ENCODE results near the gene RXFP4.

DNA sequence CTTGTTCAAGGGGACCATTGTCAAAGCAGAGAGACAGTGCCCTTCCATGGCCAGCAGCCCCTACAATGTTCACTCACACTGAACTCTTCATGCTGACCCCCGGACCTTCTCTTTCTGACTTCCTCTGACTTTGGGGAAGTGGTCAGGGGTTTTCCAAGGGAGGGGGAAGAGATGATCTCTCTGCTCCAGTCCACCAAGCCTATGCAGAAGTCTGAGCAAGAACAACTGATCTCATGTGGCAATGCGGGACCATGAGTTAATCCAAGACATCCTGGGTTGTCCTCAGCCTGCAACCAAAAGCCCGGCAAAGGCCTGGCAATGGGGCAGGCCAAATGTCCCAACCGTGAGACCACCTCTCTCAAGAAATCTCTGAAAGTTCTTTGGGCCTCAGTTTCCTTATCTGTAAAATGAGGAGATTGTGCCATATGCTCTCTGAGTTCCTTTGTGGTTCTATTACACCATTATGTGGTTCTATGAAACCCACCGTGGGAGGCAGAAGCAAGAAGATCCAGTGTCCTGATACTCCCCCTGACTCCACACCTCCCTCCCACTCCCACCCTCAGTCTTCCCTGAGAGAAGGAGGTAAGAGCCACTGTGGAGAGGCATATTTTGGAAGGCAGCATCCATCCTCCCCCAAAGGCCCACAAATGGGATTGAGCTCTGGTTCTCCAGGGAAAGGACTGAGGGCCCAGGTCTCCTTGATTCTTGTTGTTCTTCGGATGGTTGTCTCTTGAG lies 48.7 kb downstream of the RXFP4 start:
- TF ChIP-seq, protein P1, sequence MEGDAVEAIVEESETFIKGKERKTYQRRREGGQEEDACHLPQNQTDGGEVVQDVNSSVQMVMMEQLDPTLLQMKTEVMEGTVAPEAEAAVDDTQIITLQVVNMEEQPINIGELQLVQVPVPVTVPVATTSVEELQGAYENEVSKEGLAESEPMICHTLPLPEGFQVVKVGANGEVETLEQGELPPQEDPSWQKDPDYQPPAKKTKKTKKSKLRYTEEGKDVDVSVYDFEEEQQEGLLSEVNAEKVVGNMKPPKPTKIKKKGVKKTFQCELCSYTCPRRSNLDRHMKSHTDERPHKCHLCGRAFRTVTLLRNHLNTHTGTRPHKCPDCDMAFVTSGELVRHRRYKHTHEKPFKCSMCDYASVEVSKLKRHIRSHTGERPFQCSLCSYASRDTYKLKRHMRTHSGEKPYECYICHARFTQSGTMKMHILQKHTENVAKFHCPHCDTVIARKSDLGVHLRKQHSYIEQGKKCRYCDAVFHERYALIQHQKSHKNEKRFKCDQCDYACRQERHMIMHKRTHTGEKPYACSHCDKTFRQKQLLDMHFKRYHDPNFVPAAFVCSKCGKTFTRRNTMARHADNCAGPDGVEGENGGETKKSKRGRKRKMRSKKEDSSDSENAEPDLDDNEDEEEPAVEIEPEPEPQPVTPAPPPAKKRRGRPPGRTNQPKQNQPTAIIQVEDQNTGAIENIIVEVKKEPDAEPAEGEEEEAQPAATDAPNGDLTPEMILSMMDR (IDR thresholded peaks at IDR 0.05) = no peak
- TF ChIP-seq EZH2phosphoT487 (IDR thresholded peaks at IDR 0.05) = no peak

Data from neural progenitor cell (in vitro differentiated cells).